GM20431 (cell line): ENCODE data around the gene SFSWAP.

Experiments used
- in situ Hi-C: fragments of 300-500 bp; cut with MseI, MboI; formaldehyde crosslinking; loops from one replicate; pipeline ENCODE4 v1.15.0; 2020; ENCODE audit warnings: low sequenced_read_pairs; ENCODE audit not compliant: unreplicated experiment

Gene SFSWAP

GRCh38 chr12:131843527-131843926 lies 132.6 kb downstream of the SFSWAP start:
- in situ Hi-C loops, result no loop called here

GRCh38 chr12:131844140-131844539 lies 133.2 kb downstream of the SFSWAP start:
- in situ Hi-C loops, result no loop called here

GRCh38 chr12:131844656-131845055 lies 133.8 kb downstream of the SFSWAP start:
- in situ Hi-C loops, result no loop called here

GRCh38 chr12:131845121-131845520 lies 134.2 kb downstream of the SFSWAP start:
- in situ Hi-C loops, result no loop called here

GRCh38 chr12:131847456-131847855 lies 136.6 kb downstream of the SFSWAP start:
- in situ Hi-C loops, result no loop called here

- in situ Hi-C loops, result no loop called here
These were observed 137.9 kb downstream of the SFSWAP start for GRCh38 chr12:131848753-131849152.
